ENCODE results near the gene LHX4.

LHX4 gene

DNA sequence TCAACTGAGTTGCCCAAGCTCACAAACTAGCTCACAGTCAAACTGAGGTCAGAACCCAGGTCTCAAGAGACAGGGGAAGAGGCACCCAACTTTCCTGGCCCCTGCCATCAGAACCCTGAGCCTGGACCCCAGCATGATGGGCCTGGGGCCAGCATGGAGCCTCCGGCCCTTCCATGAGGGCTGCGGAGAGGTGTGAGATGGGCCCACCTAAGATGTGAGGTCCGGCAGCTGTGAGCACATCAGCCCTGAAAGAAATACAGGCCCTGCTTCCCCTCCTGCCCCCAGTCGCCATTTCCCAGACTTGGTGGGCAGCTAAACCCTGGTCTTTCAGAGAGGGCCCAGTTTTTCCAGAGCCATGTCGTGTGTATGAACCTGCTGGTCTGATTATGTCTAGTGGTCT is 44.8 kb upstream of the LHX4 start:
- no peak overlapping the region for H3K27ac ChIP-seq
- TF ChIP-seq ZFX (IDR thresholded peaks at IDR 0.05) = no peak
- TF ChIP-seq, protein P1, sequence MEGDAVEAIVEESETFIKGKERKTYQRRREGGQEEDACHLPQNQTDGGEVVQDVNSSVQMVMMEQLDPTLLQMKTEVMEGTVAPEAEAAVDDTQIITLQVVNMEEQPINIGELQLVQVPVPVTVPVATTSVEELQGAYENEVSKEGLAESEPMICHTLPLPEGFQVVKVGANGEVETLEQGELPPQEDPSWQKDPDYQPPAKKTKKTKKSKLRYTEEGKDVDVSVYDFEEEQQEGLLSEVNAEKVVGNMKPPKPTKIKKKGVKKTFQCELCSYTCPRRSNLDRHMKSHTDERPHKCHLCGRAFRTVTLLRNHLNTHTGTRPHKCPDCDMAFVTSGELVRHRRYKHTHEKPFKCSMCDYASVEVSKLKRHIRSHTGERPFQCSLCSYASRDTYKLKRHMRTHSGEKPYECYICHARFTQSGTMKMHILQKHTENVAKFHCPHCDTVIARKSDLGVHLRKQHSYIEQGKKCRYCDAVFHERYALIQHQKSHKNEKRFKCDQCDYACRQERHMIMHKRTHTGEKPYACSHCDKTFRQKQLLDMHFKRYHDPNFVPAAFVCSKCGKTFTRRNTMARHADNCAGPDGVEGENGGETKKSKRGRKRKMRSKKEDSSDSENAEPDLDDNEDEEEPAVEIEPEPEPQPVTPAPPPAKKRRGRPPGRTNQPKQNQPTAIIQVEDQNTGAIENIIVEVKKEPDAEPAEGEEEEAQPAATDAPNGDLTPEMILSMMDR (conservative IDR thresholded peaks at IDR 0.05) = no peak

DNA sequence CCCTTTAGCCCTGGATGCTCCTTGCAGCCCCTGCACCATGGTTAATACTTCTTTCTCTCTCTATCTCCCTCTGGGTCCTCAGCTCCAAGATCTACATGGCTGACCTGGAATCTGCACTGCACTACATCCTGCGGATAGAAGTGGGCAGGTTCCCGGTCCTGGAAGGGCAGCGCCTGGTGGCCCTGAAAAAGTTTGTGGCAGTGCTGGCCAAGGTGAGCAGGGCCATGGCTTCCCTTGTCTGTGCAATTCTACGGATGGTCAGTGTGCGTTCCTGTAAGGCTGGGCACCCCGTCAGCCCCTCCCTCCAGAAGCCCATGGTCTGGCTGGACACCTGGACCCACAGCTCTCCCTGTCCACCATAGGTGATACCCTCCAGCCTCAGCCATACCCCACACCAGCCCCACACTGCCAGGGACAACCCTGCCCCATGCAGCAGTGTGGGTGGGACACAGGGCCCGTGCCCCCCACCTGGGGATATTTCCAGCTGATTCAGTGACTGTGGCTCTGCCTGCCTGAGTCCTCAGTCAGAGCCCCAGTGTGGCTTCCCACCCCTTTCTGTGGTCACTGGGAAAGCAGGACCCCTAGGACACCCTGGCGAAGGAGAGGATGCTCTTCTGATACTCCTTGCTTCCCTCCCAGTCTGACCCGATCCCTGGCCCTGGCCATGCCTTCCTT is 44.0 kb upstream of the LHX4 start:
- no peak for TF ChIP-seq ZFX (IDR thresholded peaks at IDR 0.05)
- TF ChIP-seq, protein P1 (conservative IDR thresholded peaks at IDR 0.05) = no peak
- no peak overlapping the region for H3K27ac ChIP-seq

DNA sequence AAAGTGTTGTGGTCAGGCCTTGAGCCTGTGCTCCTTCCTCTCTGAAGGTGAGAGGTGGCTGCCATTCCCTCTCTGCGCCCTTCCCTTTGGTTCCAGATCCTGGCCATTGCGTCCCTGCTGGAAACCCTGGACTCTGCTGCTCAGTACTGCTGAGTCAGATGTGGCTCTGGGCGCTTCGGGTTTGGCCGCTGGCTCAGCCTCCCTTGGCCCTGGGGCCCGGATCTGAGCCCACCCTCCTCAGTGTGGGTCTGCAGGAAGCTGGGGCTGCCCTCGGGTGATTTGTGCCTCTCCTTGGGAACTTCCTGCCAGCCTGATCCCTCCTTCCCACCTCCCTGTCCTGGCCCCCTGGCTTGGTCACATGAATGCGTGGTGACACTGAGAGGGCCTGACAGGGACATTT is 43.2 kb upstream of the LHX4 start:
- TF ChIP-seq, protein P1 (conservative IDR thresholded peaks at IDR 0.05) = no peak
- no peak for TF ChIP-seq ZFX (IDR thresholded peaks at IDR 0.05)
- no peak overlapping the region for H3K27ac ChIP-seq

DNA sequence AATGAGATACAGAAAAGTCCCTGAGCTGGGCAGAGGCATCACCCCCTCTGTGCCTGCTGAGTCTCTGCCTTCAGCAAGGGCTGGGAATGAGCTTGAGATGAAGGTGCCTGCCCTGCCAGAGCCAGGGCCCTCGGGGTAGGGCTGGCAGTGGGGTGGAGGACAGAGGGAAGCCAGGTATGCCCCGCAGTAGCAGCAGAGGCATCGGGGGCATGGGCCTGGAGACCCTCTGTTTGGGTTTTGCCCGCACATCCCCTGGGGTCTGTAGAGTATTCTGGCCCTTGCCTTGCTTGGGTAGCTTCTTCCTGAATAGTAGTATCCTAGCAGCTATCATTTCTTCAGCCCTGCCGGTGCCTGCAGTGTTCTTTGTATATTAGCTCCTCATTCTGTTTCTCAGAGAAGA is 42.4 kb upstream of the LHX4 start:
- TF ChIP-seq, protein P1 (conservative IDR thresholded peaks at IDR 0.05) = no peak
- TF ChIP-seq ZFX (IDR thresholded peaks at IDR 0.05) = no peak
- H3K27ac ChIP-seq = no peak overlapping the region

DNA sequence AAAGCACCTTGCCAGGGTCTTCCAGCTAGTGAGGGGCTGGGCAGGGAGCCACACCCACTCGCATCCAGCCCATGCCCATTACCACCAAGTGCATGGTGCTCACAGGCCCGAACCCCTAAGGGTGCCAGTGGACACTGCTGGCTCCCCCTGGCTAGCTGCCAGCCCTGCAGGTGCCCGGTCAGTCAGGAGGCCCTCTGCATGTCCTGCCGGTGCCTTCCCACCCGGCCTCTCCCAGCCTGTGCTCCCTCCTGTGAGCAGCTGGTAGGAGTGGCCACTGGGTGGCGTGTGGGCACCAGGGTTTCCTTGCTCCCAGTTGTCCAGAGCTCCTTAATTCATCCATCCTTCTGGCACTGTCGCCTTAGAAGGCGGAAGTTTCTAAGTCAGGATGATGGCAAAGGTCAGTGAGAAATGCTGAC is 42.0 kb upstream of the LHX4 start:
- no peak overlapping the region for H3K27ac ChIP-seq
- TF ChIP-seq, protein P1 (conservative IDR thresholded peaks at IDR 0.05) = peak; percentile 92
- no peak for TF ChIP-seq ZFX (IDR thresholded peaks at IDR 0.05)

DNA sequence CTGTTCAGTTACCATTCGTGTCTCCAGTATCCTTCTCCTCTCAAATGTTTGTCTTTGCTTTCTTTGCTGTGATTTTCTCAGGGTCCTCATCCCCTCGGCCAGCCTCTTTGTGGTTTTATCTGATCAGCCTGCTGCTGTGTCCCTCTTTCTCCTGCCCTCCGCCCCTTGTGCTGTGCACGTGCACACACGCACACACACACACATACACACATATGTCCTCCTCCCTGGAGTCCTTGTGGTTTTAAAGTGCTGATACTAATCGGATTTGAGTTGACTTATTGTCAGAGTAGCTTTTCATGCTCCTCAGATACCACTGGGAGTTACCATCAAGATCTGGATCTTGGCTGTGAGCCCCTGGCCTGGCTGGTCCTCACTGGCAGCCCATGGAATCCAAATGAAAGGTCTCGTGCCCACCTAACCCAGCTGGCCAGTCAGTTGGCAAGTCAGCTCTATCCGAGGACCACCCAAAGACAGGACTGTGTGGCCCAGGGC is 41.3 kb upstream of the LHX4 start:
- H3K27ac ChIP-seq = no peak overlapping the region
- TF ChIP-seq ZFX (IDR thresholded peaks at IDR 0.05) = no peak
- TF ChIP-seq, protein P1 (conservative IDR thresholded peaks at IDR 0.05) = no peak

DNA sequence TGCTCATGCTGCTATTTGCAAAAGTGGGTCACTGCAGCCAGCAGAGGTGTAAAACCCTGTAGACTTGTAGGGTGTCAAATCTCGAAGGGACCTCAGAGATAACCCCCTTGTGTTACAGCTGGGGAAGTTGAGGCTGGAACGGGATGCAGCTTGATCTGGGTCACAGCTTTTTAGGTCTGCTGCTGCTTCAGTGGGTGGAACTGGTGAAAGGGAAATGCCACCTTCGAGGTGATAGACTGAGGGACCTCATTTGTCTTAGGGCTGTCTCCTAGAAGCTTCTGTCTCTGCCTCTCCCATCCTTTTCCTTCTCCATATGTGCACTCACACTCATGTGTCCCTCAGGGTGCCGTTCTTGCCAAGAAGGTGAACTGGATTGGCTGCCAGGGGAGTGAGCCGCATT is 40.0 kb upstream of the LHX4 start:
- no peak for TF ChIP-seq ZFX (IDR thresholded peaks at IDR 0.05)
- TF ChIP-seq, protein P1 (conservative IDR thresholded peaks at IDR 0.05) = no peak

More for the DNA sequence above, 40.0 kb upstream of the LHX4 start:
- no peak overlapping the region for H3K27ac ChIP-seq

Measured in C4-2B (cell line).